ENCODE data around the gene SNAP47.

Gene SNAP47

DNA sequence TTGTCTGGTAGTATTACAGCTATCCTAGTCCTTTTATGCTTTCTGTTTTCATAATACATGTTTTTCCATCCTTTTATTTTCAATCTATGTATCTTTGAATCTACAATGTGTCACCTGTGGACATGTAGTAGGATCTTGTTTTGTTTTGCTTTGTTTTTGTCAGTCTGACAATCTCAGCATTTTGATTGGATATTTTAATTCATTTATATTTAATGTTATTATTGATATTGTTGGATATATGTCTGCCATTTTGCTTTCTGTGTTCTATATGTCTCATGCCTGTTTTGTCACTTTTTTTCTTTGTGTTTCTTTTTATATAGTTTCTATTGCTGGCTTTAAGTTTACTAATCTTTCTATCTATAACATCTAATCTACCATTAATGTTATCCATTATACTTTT is 68.7 kb downstream of the SNAP47 start:
- DNase-seq: no peak

DNA sequence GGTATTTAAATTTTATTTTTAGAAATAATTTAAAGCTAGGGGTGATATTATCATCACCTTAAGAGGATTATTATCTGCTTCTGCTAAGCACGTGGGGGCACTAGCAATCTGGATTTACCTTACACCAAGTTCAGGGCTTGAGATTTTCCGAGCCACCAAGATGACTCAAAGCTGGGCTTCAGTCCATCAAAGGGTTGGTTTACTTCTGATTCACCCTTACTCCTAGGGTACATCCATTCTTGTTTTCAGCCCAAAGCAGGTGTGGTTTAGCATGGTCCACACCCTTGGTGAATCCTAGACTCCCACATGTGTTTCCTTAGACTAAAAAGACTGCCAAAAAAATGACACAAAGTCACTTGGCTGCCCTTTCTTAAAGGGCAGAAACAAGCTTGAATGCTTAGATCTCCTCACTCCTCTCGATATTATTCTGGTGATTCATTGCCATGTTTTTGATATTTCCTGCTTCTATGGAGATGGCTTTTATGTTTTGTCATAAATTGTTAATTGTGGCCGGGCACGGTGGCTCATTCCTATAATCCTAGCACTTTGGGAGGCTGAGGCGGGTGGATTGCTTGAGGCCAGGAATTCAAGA is 70.5 kb downstream of the SNAP47 start:
- no peak for DNase-seq

DNA sequence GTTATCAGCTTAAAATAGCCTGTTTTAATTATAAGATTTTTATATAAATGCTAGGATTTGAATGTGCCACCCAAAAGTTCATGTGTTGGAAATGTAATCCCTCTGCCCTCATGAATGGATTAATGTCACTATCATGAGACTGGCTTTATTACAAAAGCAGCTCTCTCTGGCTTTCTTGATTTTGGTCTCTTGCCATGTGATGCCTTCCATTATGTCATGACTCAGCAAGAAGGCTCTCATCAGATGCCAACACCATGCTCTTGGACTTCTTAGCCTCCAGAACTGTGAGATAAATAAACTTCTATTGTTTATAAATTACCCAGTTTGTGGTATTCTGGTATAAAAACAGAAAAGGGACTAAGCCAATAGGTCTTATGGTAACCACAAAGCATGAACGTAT is 73.3 kb downstream of the SNAP47 start:
- no peak for DNase-seq

DNA sequence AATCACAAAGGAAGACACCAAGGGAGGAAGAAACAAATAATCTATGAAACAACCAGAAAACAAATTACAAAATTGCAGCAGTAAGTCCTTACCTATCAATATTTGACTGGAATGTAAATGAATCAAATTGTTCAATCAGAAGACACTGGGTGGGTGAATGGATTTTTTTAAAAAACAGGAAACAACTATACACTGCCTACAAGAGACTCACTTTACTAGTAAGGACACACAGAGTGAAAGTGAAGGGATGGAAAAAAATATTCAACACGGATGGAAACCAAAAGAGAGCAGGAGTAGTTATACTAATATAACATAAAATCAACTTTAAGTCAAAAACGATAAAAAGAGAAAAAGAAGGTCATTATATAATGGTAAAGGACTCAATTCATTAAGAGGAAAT is 73.8 kb downstream of the SNAP47 start:
- no peak for DNase-seq

DNA sequence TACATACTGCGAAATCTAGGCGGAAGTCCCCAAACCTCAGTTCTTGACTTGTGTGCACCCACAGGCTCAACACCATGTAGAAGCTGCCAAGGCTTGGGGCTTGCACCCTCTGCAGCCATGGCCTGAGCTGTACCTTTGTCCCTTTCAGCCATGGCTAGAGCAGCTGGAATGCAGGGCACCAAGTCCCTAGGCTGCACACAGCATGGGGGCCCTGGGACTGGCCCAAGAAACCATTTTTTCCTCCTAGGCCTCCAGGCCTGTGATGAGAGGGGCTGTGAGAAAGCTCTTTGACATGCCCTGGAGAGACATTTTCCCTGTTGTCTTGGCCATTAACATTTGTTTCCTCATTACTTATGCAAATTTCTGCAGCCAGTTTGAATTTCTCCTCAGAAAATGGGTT is 78.7 kb downstream of the SNAP47 start:
- DNase-seq: no peak

DNA sequence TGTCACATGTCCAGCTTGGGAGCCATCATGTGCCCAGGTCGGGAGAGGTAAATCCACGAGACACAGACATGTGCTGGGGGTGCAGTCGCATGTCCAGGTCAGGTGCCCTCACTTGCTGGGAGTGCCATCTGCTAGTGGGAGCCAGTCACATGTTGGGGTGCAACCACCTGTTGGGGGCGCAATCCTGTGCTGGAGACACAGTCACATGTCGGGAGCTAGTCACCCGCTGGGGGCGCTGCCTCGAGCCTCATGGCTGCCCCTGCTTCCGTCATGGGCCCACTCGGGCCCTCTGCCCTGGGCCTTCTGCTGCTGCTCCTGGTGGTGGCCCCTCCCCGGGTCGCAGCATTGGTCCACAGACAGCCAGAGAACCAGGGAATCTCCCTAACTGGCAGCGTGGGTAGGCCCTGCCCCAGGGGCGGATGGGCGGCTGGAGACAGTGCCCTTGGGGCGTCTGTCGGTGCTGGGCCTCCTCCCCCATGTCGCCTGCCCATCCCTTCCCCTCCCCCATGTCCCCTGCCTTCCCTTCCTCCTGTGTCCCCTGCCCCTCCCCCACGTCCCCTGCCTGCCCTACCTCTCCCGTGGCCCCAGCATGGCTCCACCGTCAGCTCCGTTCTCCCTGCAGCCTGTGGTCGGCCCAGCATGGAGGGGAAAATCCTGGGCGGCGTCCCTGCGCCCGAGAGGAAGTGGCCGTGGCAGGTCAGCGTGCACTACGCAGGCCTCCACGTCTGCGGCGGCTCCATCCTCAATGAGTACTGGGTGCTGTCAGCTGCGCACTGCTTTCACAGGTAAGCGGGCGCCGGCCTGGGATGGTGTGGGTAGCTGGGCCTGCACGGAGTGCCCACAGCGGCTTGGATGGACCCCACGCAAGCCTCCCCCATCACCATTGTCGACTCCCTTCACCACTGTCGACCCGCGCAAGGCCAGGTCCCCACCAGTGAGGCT is 80.5 kb downstream of the SNAP47 start, which contains the start of gene PRSS38:
Gene PRSS38 (plus strand): TSS at position 208 of the 942 bp plus-strand sequence. CDS start 42 bp downstream, at position 250.
- DNase-seq: no peak

DNA sequence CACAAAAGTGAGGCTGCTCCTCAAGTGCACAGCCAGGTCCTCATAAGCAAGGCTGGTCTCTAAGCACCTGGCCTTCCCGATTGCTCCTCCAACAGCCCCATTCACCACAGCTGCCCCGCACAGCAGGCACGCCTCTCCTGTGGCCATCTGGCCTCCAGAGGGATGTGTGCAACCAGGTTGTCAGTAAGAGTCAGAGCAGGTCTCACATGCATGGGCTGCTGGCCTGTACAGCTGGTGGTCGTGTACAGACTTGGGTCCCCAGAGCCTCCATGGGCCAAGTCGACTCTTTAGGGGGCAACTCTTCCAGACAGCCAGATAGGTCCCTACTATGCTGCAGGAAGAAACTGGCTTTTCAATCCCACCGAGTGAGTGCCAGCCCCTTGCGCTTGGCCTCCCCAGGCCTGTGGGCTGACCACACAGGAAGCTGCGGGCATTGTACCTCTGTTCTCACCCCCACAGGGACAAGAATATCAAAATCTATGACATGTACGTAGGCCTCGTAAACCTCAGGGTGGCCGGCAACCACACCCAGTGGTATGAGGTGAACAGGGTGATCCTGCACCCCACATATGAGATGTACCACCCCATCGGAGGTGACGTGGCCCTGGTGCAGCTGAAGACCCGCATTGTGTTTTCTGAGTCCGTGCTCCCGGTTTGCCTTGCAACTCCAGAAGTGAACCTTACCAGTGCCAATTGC is 81.7 kb downstream of the SNAP47 start:
- DNase-seq: no peak

DNA sequence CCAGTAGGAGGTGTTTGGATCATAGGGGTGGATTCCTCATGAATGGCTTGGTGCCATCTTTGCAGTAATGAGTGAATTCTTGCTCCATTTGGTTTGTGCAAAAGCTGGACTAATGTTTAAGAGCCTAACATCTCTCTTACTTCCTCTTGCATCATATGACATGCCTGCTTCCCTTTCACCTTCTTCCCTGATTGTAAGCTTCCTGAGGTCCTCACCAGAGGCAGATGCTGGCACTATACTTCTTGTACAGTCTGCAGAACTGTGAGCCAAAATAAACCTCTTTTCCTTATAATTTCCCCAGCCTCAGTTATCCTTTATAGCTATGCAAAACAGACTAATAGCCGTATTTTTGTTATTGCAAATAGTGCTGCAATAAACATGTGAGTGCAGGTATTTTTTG is 88.3 kb downstream of the SNAP47 start:
- no peak for DNase-seq

DNA sequence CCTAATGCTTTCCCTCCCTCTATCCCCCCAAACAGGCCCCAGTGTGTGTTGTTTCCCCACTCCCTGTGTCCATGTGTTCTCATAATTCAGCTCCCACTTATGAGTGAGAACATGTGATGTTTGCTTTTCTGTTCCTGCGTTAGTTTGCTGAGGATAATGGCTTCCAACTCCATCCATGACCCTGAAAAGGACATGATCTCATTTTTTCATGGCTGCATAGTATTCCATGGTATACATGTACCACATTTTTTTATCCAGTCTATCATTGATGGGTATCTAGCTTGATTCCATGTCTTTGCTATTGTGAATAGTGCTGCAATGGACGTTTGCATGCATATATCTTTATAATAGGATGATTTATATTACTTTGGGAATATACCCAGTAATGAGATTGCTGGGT is 89.0 kb downstream of the SNAP47 start:
- no peak for DNase-seq

DNA sequence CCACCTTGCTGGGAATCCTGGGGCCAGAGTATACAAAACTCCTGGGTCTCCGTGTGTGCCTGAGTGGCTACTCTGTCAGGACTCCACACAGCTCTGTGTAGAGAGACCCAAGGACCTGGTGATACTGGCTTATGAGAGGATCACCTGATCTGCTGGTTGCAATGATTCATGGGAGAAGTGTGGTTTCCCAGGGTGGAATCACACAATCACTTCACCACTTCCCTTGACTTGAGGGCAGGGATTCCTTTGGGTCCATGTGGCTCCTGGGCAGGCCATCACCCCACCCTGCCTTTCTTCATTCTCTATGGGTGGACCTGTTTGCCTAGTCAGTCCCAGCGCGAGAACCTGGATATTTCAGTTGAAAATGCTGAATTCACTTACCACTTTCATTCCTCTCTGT is 93.6 kb downstream of the SNAP47 start:
- no peak for DNase-seq

All from NCI-H446 (cell line).